ENCODE results near the gene GMDS.

Gene GMDS

DNA sequence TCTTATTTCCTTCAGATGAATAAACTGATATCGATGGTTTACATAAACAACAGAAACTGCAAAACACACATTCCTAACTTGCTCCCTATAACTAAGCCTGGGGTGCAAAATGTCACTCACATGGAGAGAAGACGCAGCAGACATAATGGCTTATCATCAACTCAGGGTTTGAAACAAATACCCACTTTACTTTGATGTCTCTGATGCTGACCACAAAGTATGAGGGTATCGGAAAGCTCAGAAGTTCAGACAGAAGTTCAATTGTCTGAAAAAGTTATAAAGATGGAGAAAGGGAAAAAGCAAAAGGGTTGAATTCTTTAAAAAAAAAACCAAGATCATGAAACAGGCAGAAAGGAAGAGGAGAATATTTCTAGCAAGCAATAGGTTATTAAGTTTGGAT lies 533.0 kb downstream of the GMDS start:
- H3K36me3 ChIP-seq, result no peaks in the 10 kb centered on the region
- intact Hi-C loops (cut with DNase I; ENCODE audit: low total_unique reads), result no loop called here
- H3K4me3 ChIP-seq, result no peak overlapping the region
- H3K27me3 ChIP-seq, result no peaks in the 10 kb centered on the region
- no peak for DNase-seq
- TF ChIP-seq, protein P1, sequence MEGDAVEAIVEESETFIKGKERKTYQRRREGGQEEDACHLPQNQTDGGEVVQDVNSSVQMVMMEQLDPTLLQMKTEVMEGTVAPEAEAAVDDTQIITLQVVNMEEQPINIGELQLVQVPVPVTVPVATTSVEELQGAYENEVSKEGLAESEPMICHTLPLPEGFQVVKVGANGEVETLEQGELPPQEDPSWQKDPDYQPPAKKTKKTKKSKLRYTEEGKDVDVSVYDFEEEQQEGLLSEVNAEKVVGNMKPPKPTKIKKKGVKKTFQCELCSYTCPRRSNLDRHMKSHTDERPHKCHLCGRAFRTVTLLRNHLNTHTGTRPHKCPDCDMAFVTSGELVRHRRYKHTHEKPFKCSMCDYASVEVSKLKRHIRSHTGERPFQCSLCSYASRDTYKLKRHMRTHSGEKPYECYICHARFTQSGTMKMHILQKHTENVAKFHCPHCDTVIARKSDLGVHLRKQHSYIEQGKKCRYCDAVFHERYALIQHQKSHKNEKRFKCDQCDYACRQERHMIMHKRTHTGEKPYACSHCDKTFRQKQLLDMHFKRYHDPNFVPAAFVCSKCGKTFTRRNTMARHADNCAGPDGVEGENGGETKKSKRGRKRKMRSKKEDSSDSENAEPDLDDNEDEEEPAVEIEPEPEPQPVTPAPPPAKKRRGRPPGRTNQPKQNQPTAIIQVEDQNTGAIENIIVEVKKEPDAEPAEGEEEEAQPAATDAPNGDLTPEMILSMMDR (IDR thresholded peaks at IDR 0.05), result no peak
- no peaks in the 10 kb centered on the region for H3K9me3 ChIP-seq
- H3K4me1 ChIP-seq, result no peaks in the 10 kb centered on the region
- no peak overlapping the region for H3K27ac ChIP-seq

GRCh38 chr6:1711136-1711535 lies 534.3 kb downstream of the GMDS start:
- Histone ChIP-seq H3K4me3 (no peak overlapping the region), H3K27me3 (no peaks in the 10 kb centered on the region), H3K36me3 (no peaks in the 10 kb centered on the region), H3K9me3 (no peaks in the 10 kb centered on the region), H3K27ac (no peak overlapping the region), H3K4me1 (no peaks in the 10 kb centered on the region)
- intact Hi-C loops (cut with DNase I; ENCODE audit: low total_unique reads), result no loop called here
- TF ChIP-seq, protein P1 (IDR thresholded peaks at IDR 0.05), result no peak
- DNase-seq, result no peak

GRCh38 chr6:1709234-1709641 lies 536.2 kb downstream of the GMDS start:
- H3K27me3 ChIP-seq, result no peaks in the 10 kb centered on the region
- H3K9me3 ChIP-seq, result no peaks in the 10 kb centered on the region
- peaks cover 0 to 6% (median 0%) of the 10 kb centered on the region in 4 donors for H3K4me1 ChIP-seq
- DNase-seq, result no peak
- H3K27ac ChIP-seq, result no peak overlapping the region
- intact Hi-C loops (cut with DNase I; ENCODE audit: low total_unique reads), result loop anchor here (10.0 kb wide), 1 partner anchor 76 kb away; no protein-coding TSS in a partner anchor
- no peaks in the 10 kb centered on the region for H3K36me3 ChIP-seq
- TF ChIP-seq, protein P1 (IDR thresholded peaks at IDR 0.05), result no peak
- H3K4me3 ChIP-seq, result no peak overlapping the region

GRCh38 chr6:1708820-1709219 lies 536.6 kb downstream of the GMDS start:
- TF ChIP-seq, protein P1 (IDR thresholded peaks at IDR 0.05), result no peak
- intact Hi-C loops (cut with DNase I; ENCODE audit: low total_unique reads), result loop anchor here (10.0 kb wide), 1 partner anchor 76 kb away; no protein-coding TSS in a partner anchor
- H3K4me3 ChIP-seq, result no peak overlapping the region
- H3K4me1 ChIP-seq, result peaks cover 0 to 10% (median under 1%) of the 10 kb centered on the region in 4 donors
- no peaks in the 10 kb centered on the region for H3K36me3 ChIP-seq
- DNase-seq, result no peak
- no peak overlapping the region for H3K27ac ChIP-seq
- no peaks in the 10 kb centered on the region for H3K9me3 ChIP-seq
- no peaks in the 10 kb centered on the region for H3K27me3 ChIP-seq

GRCh38 chr6:1708122-1708521 lies 537.3 kb downstream of the GMDS start:
- Histone ChIP-seq H3K27ac (no peak overlapping the region), H3K4me1 (peaks cover 0 to 17% (median 6%) of the 10 kb centered on the region in 4 donors), H3K9me3 (no peaks in the 10 kb centered on the region), H3K27me3 (no peaks in the 10 kb centered on the region), H3K4me3 (no peak overlapping the region), H3K36me3 (no peaks in the 10 kb centered on the region)
- intact Hi-C loops (cut with DNase I; ENCODE audit: low total_unique reads), result loop anchor here (10.0 kb wide), 1 partner anchor 77 kb away; no protein-coding TSS in a partner anchor
- DNase-seq, result no peak
- TF ChIP-seq, protein P1 (IDR thresholded peaks at IDR 0.05), result no peak

- H3K4me3 ChIP-seq, result no peak overlapping the region
- H3K4me1 ChIP-seq, result peaks cover 0 to 38% (median 27%) of the 10 kb centered on the region in 4 donors
- intact Hi-C loops (cut with DNase I; ENCODE audit: low total_unique reads), result loop anchor here (10.0 kb wide), 1 partner anchor 79 kb away; no protein-coding TSS in a partner anchor
- H3K27ac ChIP-seq, result no peak overlapping the region
- no peaks in the 10 kb centered on the region for H3K27me3 ChIP-seq
- no peaks in the 10 kb centered on the region for H3K9me3 ChIP-seq
- TF ChIP-seq, protein P1 (IDR thresholded peaks at IDR 0.05), result no peak
- no peaks in the 10 kb centered on the region for H3K36me3 ChIP-seq
- DNase-seq, result no peak
These were observed 539.8 kb downstream of the GMDS start for GRCh38 chr6:1705630-1706029.

Measured in tibial artery (tissue), 4 donors.